GM12878 (cell line): ENCODE measurements around the gene TRIM37. TPM values are rescaled to one million over a fixed set of nuclear protein-coding genes. Genes with fewer than 3 reads are reported as not detected.

Source experiments
- ATAC-seq: fragments of 200-7000 bp; cut with Tn5 transposase; 3 replicates; pipeline ENCODE4 v1.9.1; 2020; ENCODE audit warnings: mild to moderate bottlenecking, moderate library complexity
- BruUV-seq: library from RNA; stranded (reverse); fragments of 400-500 nt; replicated peaks from 2 replicates; lab custom pipeline; 2021; lab: Mats Ljungman, UMichigan
- CTCF ChIA-PET: fragments of 300-600 bp; sonication (Branson Sonifier 250); formaldehyde crosslinking; extraction: SDS; loops from one replicate; lab custom pipeline; 2021; ENCODE audit warnings: inconsistent platforms; lab: Yijun Ruan, JAX
- POLR2A ChIA-PET: fragments of 350-600 bp; formaldehyde crosslinking; extraction: SDS; loops from one replicate; lab custom pipeline; 2021; ENCODE audit warnings: inconsistent platforms; lab: Charles Lee
- RAD21 ChIA-PET: fragments of 300-600 bp; sonication (Branson Sonifier 250); formaldehyde crosslinking; loops from one replicate; lab custom pipeline; 2023; ENCODE audit warnings: antibody characterized with exemption; ENCODE audit not compliant: unreplicated experiment; lab: Charles Lee
- SMC1A ChIA-PET: fragments of 300-600 bp; sonication (Branson Sonifier 250); formaldehyde crosslinking; loops from one replicate; lab custom pipeline; 2023; ENCODE audit not compliant: unreplicated experiment, uncharacterized antibody; lab: Charles Lee
- DNase-seq: peaks from one replicate; pipeline ENCODE4 v3.0.0-alpha.2; 2011; ENCODE audit warnings: low read depth, low spot score
- FAIRE-seq: peaks from 3 replicates; lab custom pipeline; 2011; peaks lifted over from hg19 to GRCh38; lab: Jason Lieb, UNC
- H2AFZ ChIP-seq: 2 replicates; pipeline ENCODE4 v1.6.0; 2011; ENCODE audit warnings: low read depth, low read length, control low read depth; ENCODE audit not compliant: control insufficient read depth
- H3K27ac ChIP-seq: 2 replicates; pipeline ENCODE4 v1.5.1; 2011; ENCODE audit warnings: control low read depth; ENCODE audit not compliant: control insufficient read depth, insufficient read depth
- H3K27me3 ChIP-seq, 2 experiments: replicated peaks in 1 of 2; 2 replicates each; pipeline versions ENCODE4 v1.6.0 to v1.6.1; 2011; ENCODE audit warnings: low read length in 1 of 2; ENCODE audit not compliant: control insufficient read depth in 2 of 2, insufficient read depth in 2 of 2
- H3K36me3 ChIP-seq, 2 experiments: 2 replicates each; pipeline ENCODE4 v1.5.1; 2011; ENCODE audit warnings: low read length in 1 of 2; ENCODE audit not compliant: control insufficient read depth in 2 of 2, insufficient read depth in 2 of 2
- H3K4me1 ChIP-seq: 2 replicates; pipeline ENCODE4 v1.6.1; 2011; ENCODE audit warnings: mild to moderate bottlenecking, low read length, moderate library complexity, mixed read lengths; ENCODE audit not compliant: control insufficient read depth, insufficient read depth
- H3K4me2 ChIP-seq: 2 replicates; pipeline ENCODE4 v1.6.0; 2011; ENCODE audit warnings: control low read depth; ENCODE audit not compliant: control insufficient read depth, insufficient read depth
- H3K4me3 ChIP-seq: fragments of 200-600 bp; sonication (generic); 2 replicates; pipeline ENCODE4 v1.5.1; 2016
- H3K79me2 ChIP-seq: 2 replicates; pipeline ENCODE4 v1.6.0; 2011; ENCODE audit warnings: low read length; ENCODE audit not compliant: control insufficient read depth, insufficient read depth
- H3K9ac ChIP-seq: 2 replicates; pipeline ENCODE4 v1.8.0; 2011; ENCODE audit warnings: low read length, control low read depth, mixed read lengths; ENCODE audit not compliant: control insufficient read depth, insufficient read depth
- H3K9me3 ChIP-seq: replicated peaks from 3 replicates; pipeline ENCODE4 v1.5.1; 2011; ENCODE audit warnings: mild to moderate bottlenecking, low read length; ENCODE audit not compliant: control insufficient read depth, insufficient read depth
- H4K20me1 ChIP-seq: 2 replicates; pipeline ENCODE4 v1.6.0; 2011; ENCODE audit not compliant: control insufficient read depth, insufficient read depth
- CBX5 ChIP-seq: sonication (generic); IDR thresholded peaks from 2 replicates; pipeline ENCODE4 v1.6.1; 2016; ENCODE audit warnings: low read depth, moderate library complexity, mild to moderate bottlenecking, inconsistent platforms
- CREB1 ChIP-seq: IDR thresholded peaks from 2 replicates; pipeline ENCODE4 v1.6.1; 2012; ENCODE audit warnings: low read depth, mild to moderate bottlenecking, inconsistent platforms
- E2F4 ChIP-seq: IDR thresholded peaks from 2 replicates; pipeline ENCODE4 v1.6.1; 2012; ENCODE audit warnings: low read depth, low read length, improper control_type of control experiment
- FOXM1 ChIP-seq: IDR thresholded peaks from 2 replicates; pipeline ENCODE4 v1.6.1; 2012; ENCODE audit warnings: low read depth, mild to moderate bottlenecking, inconsistent platforms, low read length, moderate library complexity
- MTA3 ChIP-seq: IDR thresholded peaks from 2 replicates; pipeline ENCODE4 v1.6.1; 2012; ENCODE audit warnings: low read length, inconsistent platforms, borderline replicate concordance
- NFYA ChIP-seq: IDR thresholded peaks from 2 replicates; pipeline ENCODE4 v1.6.1; 2011; ENCODE audit warnings: low read depth, mild to moderate bottlenecking, low read length, improper control_type of control experiment, borderline replicate concordance
- SMAD5 ChIP-seq: IDR thresholded peaks from 2 replicates; pipeline ENCODE4 v1.6.1; 2016; ENCODE audit warnings: antibody characterized with exemption, low read depth
- STAT1 ChIP-seq: fragments of 450-650 bp; conservative IDR thresholded peaks from 2 replicates; pipeline ENCODE4 v1.6.1; 2014; ENCODE audit warnings: antibody characterized with exemption, mild to moderate bottlenecking
- WGBS: methylation state at CpG from one replicate; pipeline ENCODE4 v1.1.6; 2016; ENCODE audit warnings: low lambda C conversion rate; ENCODE audit not compliant: insufficient replicate concordance, insufficient coverage; ENCODE audit errors: missing lambda C conversion rate; 5-methylcytosine and 5-hydroxymethylcytosine counted together
- in situ Hi-C: fragments of 300-500 bp; cut with MboI; formaldehyde crosslinking; loops from 9 replicates; pipeline ENCODE4 v1.14.3; 2018; ENCODE audit warnings: mixed read lengths
- intact Hi-C: fragments of 100-400 bp; cut with micrococcal nuclease; formaldehyde crosslinking; loops from one replicate; pipeline ENCODE4 v1.14.2; 2022; ENCODE audit not compliant: unreplicated experiment
- polyA plus RNA-seq, 11 experiments: library from polyadenylated mRNA; depleted of rRNA in 4 of 11; unstranded in 6 of 11; stranded (reverse) in 5 of 11; fragments of >200 nt; fragmentation: Nextera tagmentation in 4 of 11; fragmentation: Illumina TruSeq in 1 of 11; extraction: Ambion mirVana in 4 of 11; extraction: Trizol in 1 of 11; gene quantifications; 1 replicate in 1 of 11; 2 replicates in 10 of 11; pipeline versions ENCODE4 v1.2.1 to v1.2.3, GENCODE V29; 2011 to 2016; ENCODE audit warnings: inconsistent platforms in 2 of 11, missing spikeins in 2 of 11, low read depth in 1 of 11
- total RNA-seq, 4 experiments: library from RNA; depleted of rRNA in 3 of 4; stranded (reverse); fragments of >200 nt in 3 of 4; fragmentation: Illumina TruSeq in 1 of 4; extraction: Trizol in 1 of 4; gene quantifications; 2 replicates each; pipeline versions ENCODE4 v1.2.1 to v1.2.3, GENCODE V29; 2013 to 2021
- TF ChIP-seq, protein P1 (sequence below): fragments of 450-650 bp; IDR thresholded peaks from 2 replicates; pipeline ENCODE4 v1.6.1; 2016; ENCODE audit warnings: mild to moderate bottlenecking
- TF ChIP-seq, protein P2 (sequence below), 3 experiments: IDR thresholded peaks in 2 of 3; conservative IDR thresholded peaks in 1 of 3; 2 replicates each; pipeline ENCODE4 v1.5.1; 2011; ENCODE audit warnings: low read depth in 3 of 3, low read length in 3 of 3, mild to moderate bottlenecking in 3 of 3, control low read depth in 2 of 3, moderate library complexity in 2 of 3, inconsistent platforms in 1 of 3, mixed read lengths in 1 of 3; ENCODE audit not compliant: control insufficient read depth in 2 of 3, insufficient read depth in 1 of 3; ENCODE audit errors: extremely low read depth in 1 of 3

The TRIM37 gene
- total and polyA plus RNA-seq, 10 of the 15 experiments (the other 5 are each of a cell fraction or from before 2014, with no cell fraction given) = 4.8 to 20.6 (median 18.1) TPM

DNA sequence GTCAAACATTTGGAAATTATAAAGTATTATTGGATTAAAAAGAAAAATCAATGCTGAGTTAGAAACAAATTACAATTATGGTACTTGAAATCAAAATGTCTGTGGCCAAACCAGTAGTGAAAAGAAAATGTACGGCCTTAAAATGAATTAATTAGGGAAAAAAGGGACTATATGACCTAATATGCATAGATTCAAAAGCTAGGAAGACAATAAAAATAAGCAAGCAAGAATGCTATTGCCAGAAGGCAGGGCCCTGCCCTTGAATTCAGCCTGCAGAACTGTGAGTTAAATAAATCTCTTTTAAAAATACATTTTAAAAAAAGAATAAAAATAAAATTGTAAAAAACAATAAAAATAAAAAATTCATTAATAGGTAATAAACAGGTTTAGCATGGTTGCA is 88.7 kb downstream of the TRIM37 start:
- Histone ChIP-seq H4K20me1 (no peaks in the 10 kb centered on the region), H3K27ac (no peak overlapping the region), H3K36me3 (peaks cover 0 to 1% of the 10 kb centered on the region in 2 experiments; a peak in 2 of 4 replicates), H3K27me3 (no peaks in the 10 kb centered on the region), H3K4me2 (no peak overlapping the region), H3K4me1 (no peaks in the 10 kb centered on the region), H3K4me3 (no peak overlapping the region), H3K9ac (no peak overlapping the region), H2AFZ (no peak overlapping the region), H3K9me3 (no peaks in the 10 kb centered on the region; the same call in 2 of the 3 replicates), H3K79me2 (no peaks in the 10 kb centered on the region)
- POLR2A ChIA-PET = interaction anchor here (0.5 kb wide), 1 partner anchor 260 kb away, joined by 3 read pairs; no protein-coding TSS in a partner anchor
- BruUV-seq = no TSS peak
- SMC1A ChIA-PET = no interaction called here
- FAIRE-seq (no peak), DNase-seq (no peak), ATAC-seq (no peak)
- CTCF ChIA-PET = interaction anchor here (0.7 to 2.6 kb wide), 2 partner anchors 8 to 12 kb away, joined by 3 to 12 read pairs; no protein-coding TSS in a partner anchor
- 100% methylated on average over 1 of the region's 1 CpG for WGBS
- TF ChIP-seq NFYA (no peak), E2F4 (no peak), CREB1 (no peak)
- TF ChIP-seq, protein P1, sequence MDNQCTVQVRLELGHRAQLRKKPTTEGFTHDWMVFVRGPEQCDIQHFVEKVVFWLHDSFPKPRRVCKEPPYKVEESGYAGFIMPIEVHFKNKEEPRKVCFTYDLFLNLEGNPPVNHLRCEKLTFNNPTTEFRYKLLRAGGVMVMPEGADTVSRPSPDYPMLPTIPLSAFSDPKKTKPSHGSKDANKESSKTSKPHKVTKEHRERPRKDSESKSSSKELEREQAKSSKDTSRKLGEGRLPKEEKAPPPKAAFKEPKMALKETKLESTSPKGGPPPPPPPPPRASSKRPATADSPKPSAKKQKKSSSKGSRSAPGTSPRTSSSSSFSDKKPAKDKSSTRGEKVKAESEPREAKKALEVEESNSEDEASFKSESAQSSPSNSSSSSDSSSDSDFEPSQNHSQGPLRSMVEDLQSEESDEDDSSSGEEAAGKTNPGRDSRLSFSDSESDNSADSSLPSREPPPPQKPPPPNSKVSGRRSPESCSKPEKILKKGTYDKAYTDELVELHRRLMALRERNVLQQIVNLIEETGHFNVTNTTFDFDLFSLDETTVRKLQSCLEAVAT = no peak
- in situ Hi-C loops = no loop called here
- RAD21 ChIA-PET = no interaction called here
- intact Hi-C loops = no loop called here

GRCh38 chr17:59011975-59012374 is 94.7 kb downstream of the TRIM37 start:
- in situ Hi-C loops = no loop called here
- no peak overlapping the region for H3K4me2 ChIP-seq
- BruUV-seq = no TSS peak
- H3K9ac ChIP-seq = no peak overlapping the region
- WGBS = 67% methylated on average over 2 of the region's 2 CpGs
- ChIA-PET SMC1A (no interaction called here), RAD21 (no interaction called here), POLR2A (no interaction called here), CTCF (no interaction called here)
- TF ChIP-seq SMAD5 (no peak), FOXM1 (no peak), STAT1 (no peak), CBX5 (no peak), MTA3 (no peak)
- TF ChIP-seq, protein P2, sequence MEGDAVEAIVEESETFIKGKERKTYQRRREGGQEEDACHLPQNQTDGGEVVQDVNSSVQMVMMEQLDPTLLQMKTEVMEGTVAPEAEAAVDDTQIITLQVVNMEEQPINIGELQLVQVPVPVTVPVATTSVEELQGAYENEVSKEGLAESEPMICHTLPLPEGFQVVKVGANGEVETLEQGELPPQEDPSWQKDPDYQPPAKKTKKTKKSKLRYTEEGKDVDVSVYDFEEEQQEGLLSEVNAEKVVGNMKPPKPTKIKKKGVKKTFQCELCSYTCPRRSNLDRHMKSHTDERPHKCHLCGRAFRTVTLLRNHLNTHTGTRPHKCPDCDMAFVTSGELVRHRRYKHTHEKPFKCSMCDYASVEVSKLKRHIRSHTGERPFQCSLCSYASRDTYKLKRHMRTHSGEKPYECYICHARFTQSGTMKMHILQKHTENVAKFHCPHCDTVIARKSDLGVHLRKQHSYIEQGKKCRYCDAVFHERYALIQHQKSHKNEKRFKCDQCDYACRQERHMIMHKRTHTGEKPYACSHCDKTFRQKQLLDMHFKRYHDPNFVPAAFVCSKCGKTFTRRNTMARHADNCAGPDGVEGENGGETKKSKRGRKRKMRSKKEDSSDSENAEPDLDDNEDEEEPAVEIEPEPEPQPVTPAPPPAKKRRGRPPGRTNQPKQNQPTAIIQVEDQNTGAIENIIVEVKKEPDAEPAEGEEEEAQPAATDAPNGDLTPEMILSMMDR (IDR thresholded peaks at IDR 0.05 in 2 of 3, conservative IDR thresholded peaks at IDR 0.05 in 1 of 3; ENCODE audit: control insufficient read depth in 2 of 3, extremely low read depth in 1 of 3, insufficient read depth in 1 of 3, low read depth in 3 of 3, low read length in 3 of 3) = no peak
- H3K9me3 ChIP-seq = no peaks in the 10 kb centered on the region
- DNase-seq (no peak), ATAC-seq (no peak), FAIRE-seq (no peak)
- no peaks in the 10 kb centered on the region for H3K79me2 ChIP-seq
- no peaks in the 10 kb centered on the region for H3K4me1 ChIP-seq
- intact Hi-C loops = no loop called here
- no peaks in the 10 kb centered on the region for H4K20me1 ChIP-seq
- no peaks in the 10 kb centered on the region for H3K27me3 ChIP-seq
- no peak overlapping the region for H3K4me3 ChIP-seq
- H3K27ac ChIP-seq = no peak overlapping the region
- H3K36me3 ChIP-seq = peaks cover 0 to 2% of the 10 kb centered on the region in 2 experiments; a peak in 1 of 4 replicates
- H2AFZ ChIP-seq = no peak overlapping the region
